ENCODE results near the gene TBPL1. TPM values are rescaled to one million over a fixed set of nuclear protein-coding genes. Genes with fewer than 3 reads are reported as not detected.

The TBPL1 gene
- total RNA-seq, 1 experiment from 2014 or later = 39.7 TPM

DNA sequence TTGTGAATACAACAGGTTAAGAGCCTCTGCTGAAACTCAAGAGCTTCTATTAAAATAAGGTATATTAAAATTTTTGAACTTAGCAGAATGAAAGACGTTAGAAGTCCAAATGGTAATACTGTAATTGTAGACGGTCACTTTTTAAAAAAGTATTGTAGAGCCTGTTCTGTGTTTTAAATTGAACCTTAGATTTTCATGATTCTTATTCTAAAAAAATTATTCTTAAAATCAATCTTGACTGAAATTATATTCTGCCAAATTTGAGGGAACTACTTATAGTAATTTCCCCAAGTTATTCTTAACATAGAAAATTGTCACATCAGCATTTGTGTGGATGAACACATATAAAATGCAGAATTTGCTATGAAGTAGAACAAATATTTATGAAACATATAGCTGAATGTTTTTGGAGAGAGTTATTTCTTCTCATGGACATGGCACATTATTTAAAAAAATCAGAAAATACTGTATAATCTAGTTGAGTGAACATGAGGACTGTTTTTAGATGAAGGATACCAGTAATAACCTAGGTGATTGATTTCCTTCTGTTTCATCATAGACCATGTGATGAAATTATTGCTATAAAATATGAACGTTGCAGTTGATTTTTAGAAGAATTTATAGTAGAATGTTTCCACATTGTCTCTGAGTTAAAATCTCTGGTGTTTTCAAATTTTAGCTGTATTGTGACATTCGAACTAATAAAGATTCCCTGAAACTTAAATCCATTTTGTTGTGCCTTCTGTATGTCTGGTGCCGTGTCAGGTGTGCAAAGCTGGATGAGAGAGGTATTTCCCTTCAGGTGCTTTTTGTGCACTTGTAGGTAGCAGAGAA lies 2.8 kb downstream of the TBPL1 start:
- intact Hi-C loops (cut with micrococcal nuclease; ENCODE audit: unreplicated experiment) = no loop called here
- Histone ChIP-seq H3K9me3 (ENCODE audit: control insufficient read depth, insufficient read depth, low read depth, low read length) (no peaks in the 10 kb centered on the region), H3K36me3 (ENCODE audit: control insufficient read depth, insufficient read depth, low read length) (peaks cover 2% of the 10 kb centered on the region; the same call in 1 of the 2 replicates), H3K4me1 (ENCODE audit: control insufficient read depth, insufficient read depth, low read length) (peaks cover 48% of the 10 kb centered on the region), H3K27me3 (ENCODE audit: control insufficient read depth, insufficient read depth, low read length) (no peaks in the 10 kb centered on the region), H3K27ac (ENCODE audit: low read length) (peak overlapping the region; percentile 77), H3K4me3 (ENCODE audit: low read depth in 2 of 2, low read length in 2 of 2) (peak overlapping the region; percentile 92 to 94; a peak in 3 of 4 replicates)
- BruUV-seq (replicated peaks) = no TSS peak
- no peak for DNase-seq (ENCODE audit: low read depth, low spot score)
- in situ Hi-C loops (cut with HindIII; ENCODE audit: low pct_unique_long_range_greater_than_20kb, low sequenced_read_pairs) = no loop called here
- TF ChIP-seq REST (IDR thresholded peaks at IDR 0.05; ENCODE audit: insufficient read depth in 1 of 2, low read depth in 2 of 2, low read length in 1 of 2) (no peak), POLR2AphosphoS5 (IDR thresholded peaks at IDR 0.05; ENCODE audit: low read depth, low read length) (no peak), CTCF (IDR thresholded peaks at IDR 0.05) (no peak), SIN3A (IDR thresholded peaks at IDR 0.05; ENCODE audit: borderline replicate concordance, insufficient read depth, low read depth, low read length) (no peak), TCF7L2 (IDR thresholded peaks at IDR 0.05; ENCODE audit: low read depth, low read length) (no peak)
- no peak for ATAC-seq
- CTCF ChIA-PET = no interaction called here
- POLR2A ChIA-PET = no interaction called here

GRCh38 chr6:133956416-133957049 lies 3.5 kb downstream of the TBPL1 start:
- ChIA-PET CTCF (no interaction called here), POLR2A (no interaction called here)
- H3K4me1 ChIP-seq (ENCODE audit: control insufficient read depth, insufficient read depth, low read length) = peaks cover 45% of the 10 kb centered on the region
- H3K4me3 ChIP-seq (ENCODE audit: low read depth in 2 of 2, low read length in 2 of 2) = no peak overlapping the region
- peaks cover 2% of the 10 kb centered on the region; the same call in 1 of the 2 replicates for H3K36me3 ChIP-seq (ENCODE audit: control insufficient read depth, insufficient read depth, low read length)
- no TSS peak for BruUV-seq (replicated peaks)
- no peaks in the 10 kb centered on the region for H3K27me3 ChIP-seq (ENCODE audit: control insufficient read depth, insufficient read depth, low read length)
- ATAC-seq (no peak), DNase-seq (ENCODE audit: low read depth, low spot score) (no peak)
- no peak for TF ChIP-seq CTCF (IDR thresholded peaks at IDR 0.05)
- no peak for TF ChIP-seq TCF7L2 (IDR thresholded peaks at IDR 0.05; ENCODE audit: low read depth, low read length)
- no peak for TF ChIP-seq REST (IDR thresholded peaks at IDR 0.05; ENCODE audit: insufficient read depth in 1 of 2, low read depth in 2 of 2, low read length in 1 of 2)
- TF ChIP-seq POLR2AphosphoS5 (IDR thresholded peaks at IDR 0.05; ENCODE audit: low read depth, low read length) = no peak
- TF ChIP-seq SIN3A (IDR thresholded peaks at IDR 0.05; ENCODE audit: borderline replicate concordance, insufficient read depth, low read depth, low read length) = no peak
- in situ Hi-C loops (cut with HindIII; ENCODE audit: low pct_unique_long_range_greater_than_20kb, low sequenced_read_pairs) (no loop called here), intact Hi-C loops (cut with micrococcal nuclease; ENCODE audit: unreplicated experiment) (no loop called here)
- H3K9me3 ChIP-seq (ENCODE audit: control insufficient read depth, insufficient read depth, low read depth, low read length) = no peaks in the 10 kb centered on the region
- H3K27ac ChIP-seq (ENCODE audit: low read length) = peak overlapping the region; percentile 53; the same call in 1 of the 2 replicates
